H1 (cell line): ENCODE results near the gene NLK. TPM values are rescaled to one million over a fixed set of nuclear protein-coding genes. Genes with fewer than 3 reads are reported as not detected.

ENCODE experiments used
- CTCF ChIA-PET: fragments of 300-600 bp; sonication (Branson Sonifier 250); formaldehyde crosslinking; loops from one replicate; lab custom pipeline; 2021; ENCODE audit not compliant: partially characterized antibody; lab: Charles Lee
- POLR2A ChIA-PET: fragments of 300-600 bp; sonication (Branson Sonifier 250); formaldehyde crosslinking; loops from one replicate; lab custom pipeline; 2021; ENCODE audit warnings: inconsistent platforms; ENCODE audit not compliant: partially characterized antibody; lab: Charles Lee
- DNase-seq, 2 experiments: peaks; one replicate each; pipeline versions ENCODE4 v3.0.0 to v3.0.0-alpha.2; 2010 to 2022; ENCODE audit warnings: low spot score in 2 of 2, low read depth in 1 of 2, mixed read lengths in 1 of 2
- FAIRE-seq: peaks from 2 replicates; lab custom pipeline; 2011; peaks lifted over from hg19 to GRCh38; lab: Jason Lieb, UNC
- H2AFZ ChIP-seq: 2 replicates; pipeline ENCODE4 v1.8.1; 2012; ENCODE audit warnings: low read length, inconsistent platforms
- H2AK5ac ChIP-seq: 2 replicates; pipeline ENCODE4 v1.6.1; 2013; ENCODE audit warnings: low read depth, low read length
- H2BK120ac ChIP-seq: replicated peaks from 2 replicates; pipeline ENCODE3; 2013; ENCODE audit warnings: low read depth, low read length, inconsistent platforms
- H2BK12ac ChIP-seq: 2 replicates; pipeline ENCODE4 v1.6.1; 2013; ENCODE audit warnings: low read depth, low read length
- H2BK15ac ChIP-seq: 2 replicates; pipeline ENCODE4 v1.6.1; 2013; ENCODE audit warnings: low read length
- H2BK20ac ChIP-seq: 2 replicates; pipeline ENCODE4 v1.6.1; 2013; ENCODE audit warnings: low read length
- H2BK5ac ChIP-seq: 2 replicates; pipeline ENCODE4 v1.6.1; 2013; ENCODE audit warnings: low read depth, low read length
- H3K14ac ChIP-seq: 2 replicates; pipeline ENCODE4 v1.6.1; 2013; ENCODE audit warnings: inconsistent platforms; ENCODE audit not compliant: insufficient read length
- H3K18ac ChIP-seq: 2 replicates; pipeline ENCODE4 v1.6.1; 2013; ENCODE audit warnings: low read length; ENCODE audit errors: extremely low read depth
- H3K23ac ChIP-seq: 2 replicates; pipeline ENCODE4 v1.6.1; 2013; ENCODE audit warnings: inconsistent platforms; ENCODE audit not compliant: insufficient read length
- H3K23me2 ChIP-seq: 2 replicates; pipeline ENCODE4 v1.6.1; 2013; ENCODE audit warnings: low read depth, low read length
- H3K27ac ChIP-seq: 2 replicates; pipeline ENCODE4 v1.6.1; 2011; ENCODE audit warnings: low read depth, low read length, inconsistent platforms
- H3K27me3 ChIP-seq, 4 experiments: replicated peaks in 1 of 4; 1 replicate in 1 of 4; 2 replicates in 3 of 4; pipeline versions ENCODE4 v1.6.1 to v1.8.1; 2011 to 2013; ENCODE audit warnings: low read length in 3 of 4, mild to moderate bottlenecking in 3 of 4, inconsistent platforms in 2 of 4, mixed read lengths in 2 of 4, moderate library complexity in 1 of 4; ENCODE audit not compliant: control insufficient read depth in 3 of 4, insufficient read depth in 3 of 4; ENCODE audit errors: extremely low read depth in 1 of 4
- H3K36me3 ChIP-seq, 4 experiments: 2 replicates each; pipeline versions ENCODE4 v1.6.1 to v1.8.1; 2011 to 2013; ENCODE audit warnings: mild to moderate bottlenecking in 4 of 4, low read length in 3 of 4, moderate library complexity in 2 of 4, control low read depth in 1 of 4, inconsistent platforms in 1 of 4; ENCODE audit not compliant: insufficient read depth in 4 of 4, control insufficient read depth in 2 of 4
- H3K4ac ChIP-seq: replicated peaks from 2 replicates; pipeline ENCODE3; 2013; ENCODE audit warnings: low read length, low read depth, mixed read lengths, inconsistent platforms; ENCODE audit not compliant: insufficient read length
- H3K4me1 ChIP-seq, 4 experiments: replicated peaks in 1 of 4; 1 replicate in 1 of 4; 2 replicates in 3 of 4; pipeline versions ENCODE4 v1.6.1 to v1.8.1; 2011 to 2013; ENCODE audit warnings: low read length in 3 of 4, inconsistent platforms in 2 of 4, mixed read lengths in 1 of 4; ENCODE audit not compliant: insufficient read depth in 4 of 4, control insufficient read depth in 3 of 4
- H3K4me2 ChIP-seq, 2 experiments: 2 replicates each; pipeline versions ENCODE4 v1.6.1 to v1.8.1; 2011 to 2013; ENCODE audit warnings: low read depth in 2 of 2, low read length in 2 of 2, control low read depth in 1 of 2, inconsistent platforms in 1 of 2, mild to moderate bottlenecking in 1 of 2; ENCODE audit not compliant: insufficient read depth in 1 of 2
- H3K4me3 ChIP-seq, 4 experiments: fragments of 200-600, 300-600 bp in 1 of 4; sonication (generic), shearing (Covaris generic), sonication (Bioruptor Twin) in 1 of 4; 2 replicates each; pipeline versions ENCODE4 v1.5.1 to v1.8.1; 2011 to 2016; ENCODE audit warnings: low read length in 4 of 4, low read depth in 3 of 4, control low read depth in 2 of 4, inconsistent platforms in 2 of 4, mild to moderate bottlenecking in 2 of 4, mixed read lengths in 1 of 4, moderate library complexity in 1 of 4; ENCODE audit not compliant: insufficient read depth in 2 of 4; ENCODE audit errors: extremely low read depth in 1 of 4
- H3K56ac ChIP-seq: replicated peaks from 2 replicates; pipeline ENCODE3; 2013; ENCODE audit warnings: low read depth, mild to moderate bottlenecking, mixed read lengths, low read length, inconsistent platforms; ENCODE audit not compliant: insufficient read length
- H3K79me1 ChIP-seq: 2 replicates; pipeline ENCODE4 v1.6.1; 2013; ENCODE audit warnings: low read depth, low read length, control low read depth
- H3K79me2 ChIP-seq, 2 experiments: 2 replicates each; pipeline versions ENCODE4 v1.6.1 to v1.8.1; 2012 to 2013; ENCODE audit warnings: low read length in 2 of 2, mild to moderate bottlenecking in 2 of 2, inconsistent platforms in 1 of 2; ENCODE audit not compliant: insufficient read depth in 2 of 2, control insufficient read depth in 1 of 2
- H3K9ac ChIP-seq, 4 experiments: replicated peaks in 1 of 4; 1 replicate in 1 of 4; 2 replicates in 3 of 4; pipeline versions ENCODE4 v1.6.1 to v1.8.1; 2011 to 2013; ENCODE audit warnings: low read depth in 3 of 4, low read length in 3 of 4, control low read depth in 2 of 4, mild to moderate bottlenecking in 2 of 4, moderate library complexity in 2 of 4, inconsistent platforms in 1 of 4; ENCODE audit errors: extremely low read depth in 1 of 4
- H3K9me3 ChIP-seq, 2 experiments: 2 replicates each; pipeline versions ENCODE4 v1.6.1 to v1.8.1; 2012 to 2013; ENCODE audit warnings: mild to moderate bottlenecking in 2 of 2, moderate library complexity in 2 of 2, control low read depth in 1 of 2, inconsistent platforms in 1 of 2, low read depth in 1 of 2, low read length in 1 of 2, mixed read lengths in 1 of 2; ENCODE audit not compliant: insufficient read depth in 2 of 2
- H4K20me1 ChIP-seq, 2 experiments: replicated peaks in 1 of 2; 2 replicates each; pipeline versions ENCODE3 to v1.8.1; 2011 to 2013; ENCODE audit warnings: inconsistent platforms in 2 of 2, low read length in 2 of 2, mild to moderate bottlenecking in 1 of 2; ENCODE audit not compliant: insufficient read depth in 2 of 2, control insufficient read depth in 1 of 2
- H4K5ac ChIP-seq: 2 replicates; pipeline ENCODE4 v1.6.1; 2013; ENCODE audit warnings: low read length, low read depth, mixed read lengths, inconsistent platforms; ENCODE audit not compliant: insufficient read length
- H4K8ac ChIP-seq: 2 replicates; pipeline ENCODE4 v1.8.0; 2013; ENCODE audit warnings: mild to moderate bottlenecking, moderate library complexity, low read length, inconsistent platforms; ENCODE audit not compliant: insufficient read depth; ENCODE audit errors: extremely low read depth
- H4K91ac ChIP-seq: replicated peaks from 2 replicates; pipeline ENCODE3; 2013; ENCODE audit warnings: low read length, mixed read lengths, inconsistent platforms; ENCODE audit not compliant: insufficient read length
- GABPA ChIP-seq: IDR thresholded peaks from 2 replicates; pipeline ENCODE4 v1.6.1; 2011; ENCODE audit warnings: mild to moderate bottlenecking, low read length, moderate library complexity, borderline replicate concordance; ENCODE audit not compliant: insufficient read depth
- RAD21 ChIP-seq, 2 experiments: IDR thresholded peaks in 1 of 2; conservative IDR thresholded peaks in 1 of 2; 2 replicates each; pipeline ENCODE4 v1.6.1; 2011; ENCODE audit warnings: low read depth in 2 of 2, low read length in 2 of 2, improper control_type of control experiment in 1 of 2, inconsistent platforms in 1 of 2, mild to moderate bottlenecking in 1 of 2, moderate library complexity in 1 of 2
- RNF2 ChIP-seq: fragments of 200-900, 300-1000 bp; sonication (generic); IDR thresholded peaks from 2 replicates; pipeline ENCODE4 v1.7.1; 2016; ENCODE audit warnings: borderline replicate concordance, low read depth, mild to moderate bottlenecking, antibody characterized with exemption, low read length; ENCODE audit not compliant: poor library complexity, severe bottlenecking; ENCODE audit errors: missing control alignments
- SIN3A ChIP-seq, 2 experiments: IDR thresholded peaks in 1 of 2; conservative IDR thresholded peaks in 1 of 2; 2 replicates each; pipeline ENCODE4 v1.6.1; 2011 to 2012; ENCODE audit warnings: low read length in 2 of 2, improper control_type of control experiment in 1 of 2, low read depth in 1 of 2, mild to moderate bottlenecking in 1 of 2
- TBP ChIP-seq: IDR thresholded peaks from 2 replicates; pipeline ENCODE4 v1.6.1; 2011; ENCODE audit warnings: low read depth, low read length, improper control_type of control experiment
- WGBS, 2 experiments: shearing (Covaris generic) in 1 of 2; methylation state at CpG; one replicate each; pipeline versions ENCODE4 v1.1.6 to v1.1.7; 2013 to 2015; ENCODE audit warnings: low lambda C conversion rate in 2 of 2, mixed read lengths in 2 of 2, inconsistent platforms in 1 of 2, low coverage in 1 of 2, missing lambda C conversion rate in 1 of 2; ENCODE audit not compliant: insufficient replicate concordance in 2 of 2, insufficient coverage in 1 of 2, insufficient read length in 1 of 2; ENCODE audit errors: extremely low coverage in 1 of 2, missing lambda C conversion rate in 1 of 2; 5-methylcytosine and 5-hydroxymethylcytosine counted together
- polyA plus RNA-seq, 7 experiments: library from polyadenylated mRNA; depleted of rRNA in 3 of 7; stranded (reverse) in 5 of 7; unstranded in 2 of 7; fragments of >200 nt in 5 of 7; fragments of 200-250 nt in 2 of 7; gene quantifications; 1 replicate in 5 of 7; 2 replicates in 1 of 7; 4 replicates in 1 of 7; pipeline versions ENCODE4 v1.2.1 to v1.2.3, GENCODE V29; 2011 to 2013; ENCODE audit warnings: missing spikeins in 2 of 7, mixed read lengths in 2 of 7
- total RNA-seq: library from RNA; stranded (reverse); fragmentation: NEBNext Ultra II Directional; extraction: Animal tissue kit (Norgen Biotek cat#: 25700); gene quantifications from 2 replicates; pipeline ENCODE4 v1.2.1, GENCODE V29; 2021

The NLK gene
- total and polyA plus RNA-seq, 2 of the 8 experiments (the other 6 are each of a cell fraction or from before 2014, with no cell fraction given), result 30.8 to 49.9 TPM

DNA sequence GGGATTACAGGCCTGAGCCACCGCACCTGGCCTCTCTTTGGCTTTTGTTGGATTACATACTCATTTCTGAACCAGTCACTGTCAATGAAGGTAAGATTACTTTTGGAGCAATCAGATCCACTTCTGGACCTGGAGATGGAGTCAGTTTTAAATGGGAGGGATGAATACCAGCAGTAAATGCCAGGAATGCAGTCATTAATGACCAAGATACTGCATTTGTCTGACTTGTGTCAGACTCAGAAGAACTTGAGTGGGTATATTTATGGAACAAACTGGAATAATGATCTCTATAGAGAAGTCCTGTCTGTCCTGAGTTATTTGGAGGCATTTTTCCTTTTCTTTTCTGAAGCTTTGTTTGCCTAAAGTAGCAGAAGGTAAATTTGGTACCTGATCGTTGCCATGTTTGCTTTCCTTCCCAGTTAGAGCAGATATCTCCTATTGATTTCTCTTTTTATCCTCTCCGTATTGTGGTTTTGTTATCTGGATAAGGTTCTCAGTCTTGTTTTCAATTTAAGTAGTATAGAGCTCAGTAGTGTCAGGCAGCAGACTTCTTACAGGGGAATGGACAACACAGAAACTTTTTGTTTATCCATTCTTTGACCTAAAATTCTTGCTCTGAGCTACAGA lies 10.7 kb downstream of the NLK start:
- DNase-seq (no peak), FAIRE-seq (no peak)
- H3K23me2 ChIP-seq, result no peaks in the 10 kb centered on the region
- H4K5ac ChIP-seq, result no peak overlapping the region
- CTCF ChIA-PET, result interaction anchor here (1.0 to 2.0 kb wide), 3 partner anchors 10 to 180 kb away, joined by 3 to 6 read pairs (median 3); no protein-coding TSS in a partner anchor
- H2AK5ac ChIP-seq, result no peak overlapping the region
- no peak overlapping the region for H3K23ac ChIP-seq
- H3K14ac ChIP-seq, result no peak overlapping the region
- H2BK5ac ChIP-seq, result no peak overlapping the region
- no peaks in the 10 kb centered on the region for H3K36me3 ChIP-seq
- H4K20me1 ChIP-seq, result peaks cover 6 to 8% of the 10 kb centered on the region in 2 experiments
- no peaks in the 10 kb centered on the region for H3K27me3 ChIP-seq
- H3K79me2 ChIP-seq, result peaks cover 11 to 97% of the 10 kb centered on the region in 2 experiments; a peak in 3 of 4 replicates
- H3K4ac ChIP-seq, result no peak overlapping the region
- H2BK15ac ChIP-seq, result no peak overlapping the region
- H3K4me3 ChIP-seq, result no peak overlapping the region
- H3K4me2 ChIP-seq, result no peak overlapping the region; a peak in 1 of 4 replicates
- H3K9me3 ChIP-seq, result no peaks in the 10 kb centered on the region
- no peak overlapping the region for H3K9ac ChIP-seq
- no peak overlapping the region for H4K8ac ChIP-seq
- H3K18ac ChIP-seq, result no peak overlapping the region
- no peak overlapping the region for H2AFZ ChIP-seq
- 81% methylated on average over 3 of the region's 3 CpGs; no CpG with 5 or more reads in 1 of the 2 experiments for WGBS, 2 experiments
- TF ChIP-seq RAD21 (IDR thresholded peaks at IDR 0.05 in 1 of 2, conservative IDR thresholded peaks at IDR 0.05 in 1 of 2; ENCODE audit: low read depth in 2 of 2, low read length in 2 of 2) (no peak), TBP (no peak), RNF2 (no peak), SIN3A (conservative IDR thresholded peaks at IDR 0.05 in 1 of 2, IDR thresholded peaks at IDR 0.05 in 1 of 2; ENCODE audit: low read depth in 1 of 2, low read length in 2 of 2) (no peak), GABPA (no peak)
- no peak overlapping the region for H2BK12ac ChIP-seq
- no peak overlapping the region for H2BK20ac ChIP-seq
- H3K56ac ChIP-seq, result no peak overlapping the region
- H3K27ac ChIP-seq, result no peak overlapping the region; the same call in 1 of the 2 replicates
- no peak overlapping the region for H2BK120ac ChIP-seq
- H3K79me1 ChIP-seq, result no peaks in the 10 kb centered on the region
- peaks cover 0 to 8% (median 4%) of the 10 kb centered on the region in 4 experiments; a peak in 5 of 7 replicates for H3K4me1 ChIP-seq
- POLR2A ChIA-PET, result interaction anchor here (0.8 to 1.0 kb wide), 4 partner anchors 9 to 41 kb away, joined by 3 to 4 read pairs (median 3); no protein-coding TSS in a partner anchor
- no peak overlapping the region for H4K91ac ChIP-seq
